Hindlimb muscle (tissue), 1 donor: Measurements from ENCODE around the gene POFUT2. TPM values are rescaled to one million over a fixed set of nuclear protein-coding genes. Genes with fewer than 3 reads are reported as not detected.

Experiments
- DNase-seq: peaks from one replicate; pipeline ENCODE4 v3.0.0-alpha.2; 2013
- polyA plus RNA-seq: library from polyadenylated mRNA; unstranded; fragments of 120-200 nt; gene quantifications from one replicate; pipeline ENCODE4 v1.2.1, GENCODE V29; 2013; ENCODE audit not compliant: insufficient read length

Gene POFUT2
- polyA plus RNA-seq, 1 donor, result 36.5 TPM

GRCh38 chr21:45222001-45222400 lies 65.7 kb downstream of the POFUT2 start:
- DNase-seq, result no peak

- no peak for DNase-seq
These were observed 66.8 kb downstream of the POFUT2 start for GRCh38 chr21:45220714-45221490.

- DNase-seq, result no peak
These were observed 67.6 kb downstream of the POFUT2 start for GRCh38 chr21:45220071-45220481.

- no peak for DNase-seq
These were observed 68.2 kb downstream of the POFUT2 start for GRCh38 chr21:45219517-45219916.

GRCh38 chr21:45217010-45217409 lies 70.7 kb downstream of the POFUT2 start:
- no peak for DNase-seq

- DNase-seq, result no peak
These were observed 72.5 kb downstream of the POFUT2 start for GRCh38 chr21:45215213-45215612.

Other genes starting within 250 kb of the POFUT2 start
- 24.0 TPM for gene ADARB1, start 213.3 kb downstream of the POFUT2 start, polyA plus RNA-seq
- gene COL18A1, start 117.3 kb upstream of the POFUT2 start, polyA plus RNA-seq, result 89.1 TPM